HG03064 (cell line): ENCODE results near the gene EMILIN2.

Experiments
- ATAC-seq: cut with Tn5 transposase; IDR thresholded peaks from one replicate; pipeline ENCODE4 v1.9.1; 2021; ENCODE audit warnings: low read depth; ENCODE audit not compliant: unreplicated experiment

Gene EMILIN2

DNA sequence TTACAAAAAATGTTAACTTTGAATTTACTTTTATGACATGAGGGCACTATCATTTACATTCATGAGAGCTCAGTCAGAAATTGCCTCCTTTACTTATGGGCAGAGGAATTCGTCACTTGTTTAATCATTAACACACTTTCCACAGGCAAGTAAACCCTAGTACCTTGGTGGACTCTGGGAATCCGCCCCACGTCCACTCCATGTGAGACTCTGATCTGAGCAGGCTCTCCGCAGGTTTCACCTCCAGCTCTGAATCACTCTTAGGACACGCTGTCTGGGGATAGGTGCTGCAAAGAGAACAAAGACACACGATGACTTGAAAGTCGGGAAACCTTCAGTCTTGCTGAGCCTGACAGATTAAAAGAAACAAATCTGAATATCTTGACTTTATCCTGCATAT lies 92.5 kb downstream of the EMILIN2 start:
- no peak for ATAC-seq

DNA sequence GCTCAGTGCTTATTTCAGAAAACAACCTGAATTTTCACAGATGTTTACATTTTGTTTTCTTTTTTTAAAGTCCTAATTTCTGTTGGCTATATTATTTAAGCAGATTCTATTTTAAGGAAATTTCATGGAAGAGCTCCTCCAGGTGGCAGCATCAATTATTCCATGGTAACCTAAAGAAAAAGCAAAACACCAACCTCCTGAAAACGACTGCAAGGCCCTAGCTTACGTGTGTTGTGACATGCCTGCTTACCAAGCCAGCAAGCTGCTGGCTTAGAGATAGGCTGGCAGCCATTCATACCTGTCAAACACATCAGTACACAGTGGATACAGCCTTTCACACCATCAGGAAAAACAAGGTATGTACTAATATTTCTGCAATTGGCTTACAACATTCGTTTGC lies 101.2 kb downstream of the EMILIN2 start:
- ATAC-seq, result no peak

DNA sequence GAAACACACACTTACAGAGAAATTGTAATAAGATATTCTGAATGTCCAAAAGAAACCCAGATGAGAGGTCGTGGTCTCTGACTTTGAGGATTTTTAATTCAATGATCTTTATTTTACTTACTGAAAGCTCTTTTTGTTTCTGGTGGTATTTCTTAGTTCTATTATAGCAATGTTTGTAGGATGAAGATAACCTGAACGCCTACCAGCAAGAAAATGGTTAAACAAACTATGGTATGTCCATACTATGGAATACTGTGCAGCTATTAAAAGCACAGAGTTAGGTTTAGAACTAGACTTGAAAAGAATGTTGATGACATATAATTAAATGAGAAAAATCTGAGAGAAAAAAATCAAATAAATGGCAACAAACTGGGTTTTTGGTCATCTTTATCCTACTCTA lies 105.8 kb downstream of the EMILIN2 start:
- ATAC-seq, result no peak

DNA sequence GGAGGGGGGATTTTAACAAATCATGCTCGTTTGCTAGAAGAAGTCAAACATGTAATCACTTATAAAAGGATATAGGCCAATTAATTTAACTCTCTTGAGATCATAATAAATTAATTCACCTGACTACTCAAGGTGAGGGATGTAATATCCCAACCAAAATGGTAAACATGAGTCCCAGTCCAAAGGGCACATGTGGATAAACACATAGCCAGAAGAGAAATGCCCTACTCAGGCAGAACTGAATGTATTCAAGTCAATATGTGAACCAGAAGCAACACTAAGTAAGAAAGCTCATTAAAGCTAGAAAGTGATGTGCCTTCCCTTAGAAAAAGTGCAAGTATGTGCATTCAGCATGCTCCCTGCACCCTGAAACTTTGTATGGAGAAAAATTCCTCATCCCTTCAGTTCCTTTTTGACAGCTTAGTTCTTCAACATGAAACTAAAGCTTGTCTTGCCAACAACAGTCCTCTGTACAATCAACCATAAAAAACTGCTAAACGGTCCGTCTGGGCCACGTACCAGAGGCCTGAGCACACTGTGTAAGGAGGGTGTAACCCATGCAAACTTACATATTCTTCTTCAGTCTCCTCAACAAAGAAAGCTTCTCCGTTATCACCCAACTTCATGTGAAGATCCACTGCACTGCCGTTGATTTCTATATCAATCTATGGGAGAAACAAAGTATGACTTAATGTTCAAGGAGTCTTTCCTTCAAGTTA lies 107.3 kb downstream of the EMILIN2 start:
- ATAC-seq, result no peak

DNA sequence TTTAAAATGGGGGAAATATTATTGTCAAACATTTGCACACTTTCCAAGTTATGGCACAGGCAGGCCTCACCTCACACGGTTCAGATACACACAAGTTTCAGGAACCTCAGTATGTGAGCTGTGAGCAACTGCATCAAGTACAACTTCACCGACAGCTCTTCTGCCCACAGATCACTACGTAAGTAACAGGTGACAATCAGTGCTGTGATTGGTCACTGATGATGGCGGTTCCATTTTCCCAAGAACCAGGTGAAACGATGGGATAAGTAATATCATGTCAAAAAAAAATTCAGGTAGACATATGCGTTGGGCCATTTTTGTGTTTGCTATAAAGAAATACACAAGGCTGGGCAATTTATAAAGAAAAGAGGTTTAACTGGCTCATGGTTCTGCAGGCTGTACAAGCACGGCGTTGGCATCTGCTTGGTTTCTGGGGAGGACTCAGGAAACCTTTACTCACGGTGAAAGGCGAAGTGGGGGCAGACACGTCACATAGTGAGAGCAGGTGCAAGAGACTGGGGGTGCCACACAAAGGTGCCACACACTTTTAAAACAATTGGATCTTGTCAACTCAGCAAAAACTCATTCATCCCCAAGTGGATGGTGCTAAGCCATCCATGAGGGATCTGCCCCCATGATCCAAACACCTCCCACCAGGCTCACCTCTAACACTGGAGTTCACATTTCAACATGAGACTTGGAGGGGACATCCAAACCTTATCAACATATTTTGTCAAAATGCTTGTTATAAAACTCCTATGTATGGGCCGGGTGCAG lies 108.3 kb downstream of the EMILIN2 start:
- ATAC-seq, result no peak

DNA sequence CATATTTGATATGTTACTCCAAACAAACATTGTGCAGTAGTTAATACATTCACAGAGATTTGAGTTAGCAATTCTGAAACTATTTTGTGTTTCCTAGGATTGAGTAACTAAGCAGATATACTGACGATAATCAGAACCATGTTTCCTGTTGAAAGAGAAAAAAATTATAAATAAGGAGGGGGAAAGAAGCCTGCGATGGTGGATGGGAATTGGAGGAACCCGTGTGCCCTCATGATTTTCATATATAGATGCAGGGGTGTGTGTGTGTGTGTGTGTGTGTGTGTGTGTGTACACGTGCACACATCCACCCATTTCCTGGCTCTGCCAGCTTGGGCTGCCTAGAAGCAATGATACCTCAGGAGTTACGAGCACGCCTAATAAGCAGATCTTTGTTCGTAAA lies 109.2 kb downstream of the EMILIN2 start:
- no peak for ATAC-seq

DNA sequence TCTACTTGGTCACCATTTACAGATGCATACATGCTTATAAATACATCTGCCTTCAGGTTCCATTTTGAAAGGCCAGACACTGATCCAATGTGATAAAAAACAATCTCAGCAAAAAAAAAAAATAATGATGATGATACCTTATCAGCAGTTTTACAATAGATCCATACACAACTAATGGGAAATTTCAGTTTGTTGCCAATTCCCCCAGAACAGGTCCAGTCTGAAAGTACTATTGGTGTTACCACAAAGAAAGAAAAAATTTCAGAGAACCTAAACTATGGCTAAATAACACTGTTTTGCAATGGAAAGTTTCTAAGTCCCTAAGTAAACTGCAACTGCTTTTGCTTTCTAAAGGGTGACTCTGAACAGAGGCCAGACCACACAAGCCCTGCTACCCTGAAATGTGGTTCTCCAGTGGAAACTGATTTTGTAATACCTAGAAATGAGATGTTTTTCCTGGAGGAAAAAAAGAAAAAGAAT lies 112.1 kb downstream of the EMILIN2 start:
- ATAC-seq, result peak; percentile 39

DNA sequence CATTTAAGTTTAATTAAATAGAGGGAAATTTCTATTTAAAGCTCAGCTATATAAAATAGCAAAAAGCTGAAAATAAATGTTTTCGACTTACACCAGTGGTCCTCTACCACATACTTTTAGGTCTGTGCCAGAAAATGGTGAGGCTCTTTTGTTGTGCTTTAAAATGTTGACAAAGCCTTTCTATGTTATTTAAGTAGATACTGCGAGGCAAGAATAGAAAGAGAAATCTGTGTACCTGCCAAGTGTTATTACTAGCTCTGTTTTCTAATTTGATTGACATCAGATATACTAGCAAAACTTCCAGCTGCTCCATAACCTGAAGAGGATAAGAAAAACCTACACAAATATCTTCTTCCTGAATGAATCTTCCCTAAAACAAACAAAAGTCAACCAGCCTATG lies 112.5 kb downstream of the EMILIN2 start:
- no peak for ATAC-seq

DNA sequence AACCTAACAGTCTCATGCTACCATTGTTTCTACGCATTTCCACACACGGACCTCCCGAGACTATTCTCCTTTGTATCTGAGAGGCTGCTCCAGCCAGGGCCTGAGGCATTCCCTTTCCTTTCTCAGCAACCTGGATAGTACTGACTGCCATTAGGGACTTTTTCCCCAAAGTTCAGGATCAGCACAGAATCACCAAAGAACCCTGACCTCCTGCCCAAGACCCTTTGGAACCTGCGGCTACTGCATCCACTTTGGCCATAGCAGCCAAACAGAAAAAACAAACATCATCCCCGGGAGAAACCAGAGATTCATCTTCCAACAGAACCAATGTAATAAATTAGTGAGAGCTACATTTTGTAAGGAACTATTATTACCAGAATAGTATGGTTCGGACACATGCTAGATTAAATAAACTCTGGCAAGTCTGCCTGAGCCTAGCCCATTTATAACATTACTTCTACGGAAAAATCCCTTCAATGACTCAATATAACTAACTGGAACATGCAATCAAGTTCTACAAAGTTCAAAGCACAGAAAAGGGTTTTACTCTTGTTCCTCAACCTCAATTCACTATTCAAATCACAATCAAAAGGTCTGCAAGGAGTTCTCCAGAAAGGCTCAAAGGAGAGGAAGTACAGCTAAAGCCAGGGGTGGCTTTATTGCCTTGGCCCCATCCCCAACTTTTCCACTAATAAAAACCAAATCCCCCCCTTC lies 114.3 kb downstream of the EMILIN2 start:
- ATAC-seq, result no peak

DNA sequence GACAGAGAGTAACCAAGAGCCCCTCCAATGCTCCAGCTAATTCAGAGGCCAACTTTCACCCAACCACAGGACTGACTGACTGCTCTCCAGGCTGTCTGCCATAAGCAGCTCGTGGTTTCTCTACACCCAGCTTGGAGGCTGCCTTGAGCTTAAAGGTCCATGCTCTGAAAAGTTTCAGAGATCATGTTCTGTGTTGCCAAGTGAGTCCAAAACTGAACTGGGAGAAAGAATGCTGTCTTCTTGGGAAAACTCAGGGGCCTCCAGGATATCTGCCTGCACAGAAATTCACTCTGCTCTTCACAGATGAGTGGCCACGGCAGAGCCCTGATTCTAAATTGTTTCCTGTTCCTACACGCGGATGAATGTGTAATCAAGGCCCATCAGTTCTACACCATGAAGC lies 115.0 kb downstream of the EMILIN2 start:
- ATAC-seq, result no peak

DNA sequence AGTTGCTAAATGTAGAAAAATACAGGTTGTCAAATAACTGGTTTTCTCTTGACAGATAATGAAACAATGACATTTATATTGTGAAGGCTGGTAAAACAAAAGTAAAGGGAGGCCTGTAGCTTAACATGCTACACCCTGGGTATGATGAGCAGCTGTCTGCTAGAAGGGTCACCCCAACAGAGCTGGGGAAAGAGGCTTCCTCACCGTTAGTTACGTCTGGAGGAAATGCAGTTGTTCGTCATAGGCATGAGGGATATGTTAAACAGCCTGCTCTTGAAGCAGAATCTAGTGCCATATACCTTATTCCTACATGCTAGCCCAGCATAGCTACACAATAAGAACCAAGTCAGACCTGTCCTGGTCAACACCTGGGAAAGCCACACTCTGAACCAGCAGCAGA lies 116.2 kb downstream of the EMILIN2 start:
- no peak for ATAC-seq

DNA sequence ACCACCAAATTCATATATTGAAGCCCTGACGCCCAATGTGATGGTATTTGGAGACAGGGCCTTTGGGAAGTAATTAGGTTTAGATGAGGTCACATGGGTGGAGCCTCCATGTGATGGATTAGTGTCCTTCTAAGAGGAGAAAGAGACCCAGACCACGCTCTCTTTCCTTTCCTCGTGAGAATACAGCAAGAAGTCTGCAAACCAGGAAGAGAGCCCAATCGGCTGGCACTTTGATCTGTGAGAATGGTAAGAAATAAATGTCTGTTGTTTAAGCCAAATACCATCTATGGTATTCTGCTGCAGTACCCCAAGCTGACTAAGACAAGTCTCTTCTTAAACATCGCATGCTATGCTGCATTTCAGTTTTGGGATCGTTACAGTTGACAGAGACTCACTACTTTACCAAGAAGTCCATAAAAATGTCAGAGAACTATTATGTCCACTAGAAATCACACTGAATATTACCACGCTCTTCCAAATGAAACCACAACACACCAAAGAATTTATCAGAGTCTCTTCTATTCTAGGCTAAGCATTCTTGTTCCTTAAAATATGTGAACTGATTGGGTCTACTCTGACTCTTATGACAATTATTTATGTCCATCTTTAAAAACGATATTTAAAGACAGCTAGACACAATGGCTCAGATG lies 117.7 kb downstream of the EMILIN2 start:
- no peak for ATAC-seq
